LNCaP clone FGC (cell line): ENCODE measurements around the gene UBE2J2.

ENCODE experiments used
- DNase-seq: peaks from one replicate; pipeline ENCODE4 v3.0.0-alpha.2; 2011; ENCODE audit warnings: low read depth
- H3K4me3 ChIP-seq: 2 replicates; pipeline ENCODE4 v1.5.1; 2011; ENCODE audit warnings: mild to moderate bottlenecking, low read depth, low read length, control low read depth
- TF ChIP-seq, protein P1 (sequence below): IDR thresholded peaks from 2 replicates; pipeline ENCODE4 v1.5.1; 2012; ENCODE audit warnings: mild to moderate bottlenecking; ENCODE audit not compliant: control insufficient read depth, insufficient read depth; ENCODE audit errors: extremely low read depth

The UBE2J2 gene

DNA sequence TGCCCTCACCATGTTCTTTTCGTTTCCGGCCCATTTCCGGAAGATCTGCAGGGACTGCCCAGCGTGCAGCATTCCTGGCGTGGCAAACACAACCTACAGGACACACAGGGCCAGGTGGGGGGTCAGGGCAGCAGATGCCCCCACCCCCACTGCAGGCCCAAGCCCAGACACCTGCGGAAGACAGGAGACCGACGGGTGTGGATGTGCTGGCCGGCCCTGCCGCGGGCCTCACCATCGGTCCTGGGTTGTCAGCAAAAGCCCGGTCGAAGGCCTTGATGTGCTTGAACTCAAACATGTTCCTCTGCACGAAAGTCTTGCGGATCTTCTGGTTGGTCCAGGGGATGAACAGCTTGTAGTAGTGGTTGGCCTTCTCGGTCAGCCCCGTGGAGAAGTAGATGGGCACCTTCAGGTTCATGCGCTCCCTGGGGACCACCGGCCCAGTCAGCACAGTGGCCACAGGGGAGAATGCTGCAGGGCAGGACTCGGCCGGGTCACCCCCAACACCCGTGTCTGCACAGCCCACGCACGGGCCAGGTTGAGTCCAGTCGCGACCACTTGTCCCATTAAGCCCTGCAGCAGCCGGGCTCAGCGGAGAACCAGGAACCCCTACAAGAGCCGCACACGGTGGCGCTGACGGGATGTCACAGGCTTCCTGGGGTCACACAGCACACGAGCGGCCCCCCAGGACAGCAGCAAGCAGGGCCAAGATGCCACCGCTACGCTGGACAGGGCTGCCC, 40.0 kb upstream of the UBE2J2 start:
- no peak overlapping the region for H3K4me3 ChIP-seq
- TF ChIP-seq, protein P1, sequence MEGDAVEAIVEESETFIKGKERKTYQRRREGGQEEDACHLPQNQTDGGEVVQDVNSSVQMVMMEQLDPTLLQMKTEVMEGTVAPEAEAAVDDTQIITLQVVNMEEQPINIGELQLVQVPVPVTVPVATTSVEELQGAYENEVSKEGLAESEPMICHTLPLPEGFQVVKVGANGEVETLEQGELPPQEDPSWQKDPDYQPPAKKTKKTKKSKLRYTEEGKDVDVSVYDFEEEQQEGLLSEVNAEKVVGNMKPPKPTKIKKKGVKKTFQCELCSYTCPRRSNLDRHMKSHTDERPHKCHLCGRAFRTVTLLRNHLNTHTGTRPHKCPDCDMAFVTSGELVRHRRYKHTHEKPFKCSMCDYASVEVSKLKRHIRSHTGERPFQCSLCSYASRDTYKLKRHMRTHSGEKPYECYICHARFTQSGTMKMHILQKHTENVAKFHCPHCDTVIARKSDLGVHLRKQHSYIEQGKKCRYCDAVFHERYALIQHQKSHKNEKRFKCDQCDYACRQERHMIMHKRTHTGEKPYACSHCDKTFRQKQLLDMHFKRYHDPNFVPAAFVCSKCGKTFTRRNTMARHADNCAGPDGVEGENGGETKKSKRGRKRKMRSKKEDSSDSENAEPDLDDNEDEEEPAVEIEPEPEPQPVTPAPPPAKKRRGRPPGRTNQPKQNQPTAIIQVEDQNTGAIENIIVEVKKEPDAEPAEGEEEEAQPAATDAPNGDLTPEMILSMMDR: no peak
- DNase-seq: no peak

DNA sequence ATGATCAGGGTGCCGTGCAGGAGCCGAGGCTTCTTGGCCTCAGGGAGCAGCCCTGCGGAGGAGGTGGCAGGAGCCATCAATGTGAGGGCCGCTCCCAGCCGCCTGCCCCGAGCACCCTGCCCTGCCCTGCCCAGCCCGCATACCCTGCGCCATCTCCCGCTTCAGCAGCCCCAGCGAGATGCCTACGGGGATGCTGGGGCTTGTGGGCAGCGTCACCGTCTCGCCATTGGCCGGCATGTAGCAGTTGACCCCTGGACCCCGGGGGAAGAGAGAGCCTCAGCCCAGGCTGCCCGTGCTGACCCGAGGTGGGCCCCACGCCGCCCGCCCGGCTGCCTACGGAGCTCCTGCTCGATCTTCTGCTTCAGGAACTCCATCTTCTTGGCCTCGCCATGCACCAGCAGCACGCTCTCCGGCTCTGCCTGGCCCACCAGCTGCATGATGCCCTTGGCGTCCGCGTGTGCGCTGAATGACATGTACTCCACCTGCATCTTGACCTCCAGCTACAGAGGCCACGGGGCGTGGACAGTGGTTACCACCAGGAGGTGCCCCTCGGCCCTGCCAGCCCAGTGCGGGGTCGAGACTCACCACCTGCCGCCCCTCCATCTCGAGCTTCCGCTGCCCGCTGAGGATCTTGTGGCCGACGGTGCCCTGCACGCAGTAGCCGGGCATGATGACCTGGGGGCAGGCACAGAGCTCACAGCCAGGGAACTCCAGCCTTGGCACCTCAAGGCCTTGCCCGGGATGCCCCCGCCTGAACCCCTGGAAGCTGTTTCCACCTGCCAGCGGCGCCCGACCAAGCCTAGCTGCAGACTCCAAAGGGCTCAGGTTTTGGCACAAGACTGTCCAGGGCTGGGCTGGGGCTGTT, 39.0 kb upstream of the UBE2J2 start:
- no peak for DNase-seq
- TF ChIP-seq, protein P1: 0 out of 2 replicates have a peak, but pooled peaks have one; percentile 5
- H3K4me3 ChIP-seq: no peak overlapping the region

DNA sequence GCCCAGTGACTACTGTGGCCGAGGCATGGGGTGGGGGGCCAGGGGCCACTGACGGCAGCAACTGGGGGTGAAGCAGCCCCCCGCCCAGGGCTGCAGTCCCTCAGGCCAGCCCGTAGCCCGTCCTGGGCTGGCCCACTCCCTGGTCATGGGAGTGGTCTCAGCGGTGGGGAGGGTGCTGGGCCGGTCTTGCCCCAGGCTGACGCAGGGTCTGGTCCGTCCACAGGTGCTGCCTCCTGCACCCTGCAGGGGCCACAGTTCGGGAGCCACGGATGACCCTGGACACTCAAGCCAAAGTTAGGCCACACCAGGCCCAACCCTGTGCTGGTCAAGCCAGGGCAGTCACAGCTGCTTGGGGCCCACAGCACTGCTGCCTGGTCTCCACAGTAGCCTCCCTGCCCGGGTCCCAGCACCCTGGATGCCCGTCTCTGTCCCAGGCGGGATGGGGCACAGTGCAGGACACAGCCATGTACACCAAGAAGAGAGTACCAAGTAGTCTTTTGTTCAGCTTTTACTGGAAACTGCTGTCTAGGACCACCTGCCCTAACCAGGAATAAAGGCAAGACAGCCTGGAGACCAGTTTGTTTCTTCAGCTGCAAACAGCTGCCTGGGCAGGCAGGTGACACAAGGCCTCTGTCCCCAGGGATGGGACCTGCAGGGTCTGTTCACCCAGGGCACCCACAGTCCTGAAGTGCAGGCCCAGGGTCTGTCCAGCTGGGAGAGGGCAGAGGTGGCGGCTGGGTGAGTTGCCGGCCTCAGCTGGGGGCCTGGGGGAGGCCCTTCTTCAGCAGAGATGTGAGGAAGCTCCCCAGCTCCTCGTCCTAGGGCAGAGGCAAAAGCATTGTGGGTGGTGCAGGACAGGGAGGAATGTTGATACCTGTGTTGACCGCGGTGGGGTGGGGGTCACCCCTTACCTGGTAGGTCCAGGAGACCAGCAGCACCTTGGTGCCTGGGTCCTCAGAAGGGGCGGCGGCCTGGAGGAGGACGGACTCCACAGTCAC, 37.8 kb upstream of the UBE2J2 start:
- no peak overlapping the region for H3K4me3 ChIP-seq
- DNase-seq: no peak
- TF ChIP-seq, protein P1: no peak

DNA sequence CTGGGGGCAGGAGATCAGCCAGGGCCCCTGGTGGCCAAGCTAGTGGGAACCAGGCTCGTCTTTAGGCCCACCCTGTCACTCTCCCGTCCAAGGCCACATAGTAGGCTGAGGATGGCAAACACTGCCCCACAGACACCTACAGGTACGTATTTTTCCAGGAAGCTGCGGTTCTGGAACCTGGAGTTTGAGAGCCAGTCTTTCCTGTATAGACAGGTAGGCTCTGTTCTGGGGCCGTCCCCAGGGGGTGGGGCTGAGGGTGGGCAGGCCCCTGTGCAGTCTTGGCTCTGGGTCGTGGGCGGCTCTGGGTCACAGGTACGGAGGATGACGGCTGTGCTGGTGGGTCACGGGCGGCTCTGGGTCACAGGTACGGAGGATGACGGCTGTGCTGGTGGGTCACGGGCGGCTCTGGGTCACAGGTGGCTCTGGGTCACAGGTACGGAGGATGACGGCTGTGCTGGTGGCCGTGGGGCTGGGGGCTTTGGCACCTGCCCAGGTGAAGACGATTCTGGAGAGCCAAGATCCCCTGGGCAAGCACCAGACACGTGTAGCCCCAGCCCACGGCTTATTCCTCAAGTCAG, 36.9 kb upstream of the UBE2J2 start:
- TF ChIP-seq, protein P1: no peak
- no peak overlapping the region for H3K4me3 ChIP-seq
- no peak for DNase-seq

DNA sequence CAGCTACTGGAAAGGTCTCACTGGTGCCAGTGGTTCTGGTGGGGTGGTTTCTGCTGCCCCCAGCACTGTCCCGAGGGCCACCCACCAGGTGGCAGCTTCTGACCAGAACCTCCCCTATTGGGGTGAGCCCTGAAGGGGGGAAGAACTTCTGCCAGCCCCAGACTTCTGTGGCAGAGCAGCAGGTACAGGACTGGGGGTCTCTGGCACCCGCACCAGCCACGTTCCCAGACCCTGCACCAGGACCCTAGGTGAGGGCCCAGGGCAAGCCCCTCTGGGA, 36.4 kb upstream of the UBE2J2 start:
- peak overlapping the region; percentile 66 for H3K4me3 ChIP-seq
- no peak for DNase-seq
- TF ChIP-seq, protein P1: no peak

DNA sequence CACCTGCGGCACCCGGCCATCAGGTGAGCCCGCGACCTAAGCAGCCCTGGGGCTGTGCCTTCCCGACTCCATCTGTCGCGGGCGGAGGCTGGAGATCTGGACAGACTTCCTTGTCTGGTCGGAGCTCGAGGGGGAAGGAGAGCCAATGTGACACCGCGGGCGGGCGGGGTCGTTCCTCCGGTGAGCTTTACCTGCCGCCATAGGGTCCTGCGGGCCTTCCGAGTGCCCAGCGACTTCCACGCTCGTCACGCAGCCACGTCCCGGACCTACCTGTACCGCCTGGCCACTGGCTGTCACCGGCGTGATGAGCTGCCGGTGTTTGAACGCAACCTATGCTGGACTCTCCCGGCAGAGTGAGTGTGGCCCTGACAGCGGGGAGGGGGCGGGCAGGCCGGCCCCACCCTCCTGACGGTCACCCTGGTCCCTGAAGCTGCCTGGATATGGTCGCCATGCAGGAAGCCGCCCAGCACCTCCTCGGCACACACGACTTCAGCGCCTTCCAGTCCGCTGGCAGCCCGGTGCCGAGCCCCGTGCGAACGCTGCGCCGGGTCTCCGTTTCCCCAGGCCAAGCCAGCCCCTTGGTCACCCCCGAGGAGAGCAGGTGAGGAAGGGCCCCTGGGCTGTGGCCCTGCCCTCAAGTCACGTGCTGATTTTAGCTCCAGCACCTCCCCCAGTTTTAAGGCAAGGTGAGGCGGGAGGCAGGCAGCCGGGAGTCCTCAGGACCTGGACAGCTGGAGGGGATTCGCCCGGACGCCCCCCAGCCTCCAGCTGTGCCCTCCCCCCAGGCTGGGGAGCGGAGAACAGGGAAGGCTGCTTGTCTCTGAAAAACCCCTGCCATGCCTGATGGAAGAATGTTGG, 35.8 kb upstream of the UBE2J2 start:
- peak overlapping the region; percentile 66 for H3K4me3 ChIP-seq
- TF ChIP-seq, protein P1: no peak
- DNase-seq: no peak
